Coronary artery (tissue), 2 donors: ENCODE results near the gene PARD6G.
"Not testable (repeated sequence)": the region's sequence is repeated elsewhere in the genome, so short reads cannot be mapped to it uniquely, and the experiment has no call there.

Source experiments
- DNase-seq: peaks from one replicate; pipeline ENCODE4 v3.0.0-alpha.2; 2017; ENCODE audit warnings: low spot score
- H3K27ac ChIP-seq, 2 donors: fragments of 200-600 bp; sonication (generic); one replicate each; pipeline ENCODE4 v1.5.1; 2016 to 2019
- H3K4me3 ChIP-seq: fragments of 200-600 bp; sonication (generic); 2 replicates; pipeline ENCODE4 v1.5.1; 2016; ENCODE audit warnings: mild to moderate bottlenecking, moderate library complexity
- TF ChIP-seq, protein P1 (sequence below): fragments of 200-600 bp; sonication (generic); IDR thresholded peaks from one replicate; pipeline ENCODE4 v1.5.1; 2019; ENCODE audit warnings: antibody characterized with exemption

PARD6G gene

DNA sequence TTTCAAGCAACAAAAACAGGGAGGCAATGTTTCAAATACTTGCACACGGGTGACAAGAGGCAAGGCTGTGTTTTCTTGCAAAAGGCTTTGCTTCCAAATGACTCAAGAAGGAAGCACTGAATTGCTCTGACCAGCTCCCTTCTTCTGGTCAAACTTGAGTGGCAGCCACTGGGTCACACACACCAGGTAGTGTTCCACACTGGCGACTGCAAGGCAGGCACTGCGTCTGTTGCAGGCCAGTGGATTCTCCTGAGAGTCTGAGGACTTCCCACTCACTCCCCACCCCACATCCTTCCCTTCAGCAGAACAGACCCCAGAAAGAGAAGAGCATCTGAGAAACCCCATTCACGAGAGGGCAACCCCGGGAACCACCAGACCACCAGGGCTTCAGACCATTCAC lies 19.8 kb downstream of the PARD6G start:
- no peak overlapping the region for H3K27ac ChIP-seq

DNA sequence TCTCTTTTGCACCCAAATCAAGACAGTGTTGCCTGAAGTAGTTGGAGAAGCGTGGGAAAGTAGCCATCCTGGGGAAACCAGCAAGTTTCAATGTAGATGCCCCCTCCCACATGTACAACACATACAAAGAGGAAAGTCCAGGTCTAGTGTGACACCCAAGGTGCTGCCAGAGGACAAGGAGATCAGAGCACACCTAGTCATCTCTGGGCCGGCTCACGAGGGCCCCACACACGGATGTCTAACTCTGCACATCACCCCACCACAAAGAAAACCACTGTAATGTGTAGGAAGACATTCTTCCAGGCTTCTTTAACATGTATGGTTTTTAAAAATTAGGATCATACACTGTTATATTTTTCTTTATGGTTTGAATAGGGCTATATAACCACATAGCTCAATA lies 21.6 kb downstream of the PARD6G start:
- no peak for DNase-seq
- Histone ChIP-seq H3K4me3 (no peak overlapping the region), H3K27ac (no peak overlapping the region)
- TF ChIP-seq, protein P1, sequence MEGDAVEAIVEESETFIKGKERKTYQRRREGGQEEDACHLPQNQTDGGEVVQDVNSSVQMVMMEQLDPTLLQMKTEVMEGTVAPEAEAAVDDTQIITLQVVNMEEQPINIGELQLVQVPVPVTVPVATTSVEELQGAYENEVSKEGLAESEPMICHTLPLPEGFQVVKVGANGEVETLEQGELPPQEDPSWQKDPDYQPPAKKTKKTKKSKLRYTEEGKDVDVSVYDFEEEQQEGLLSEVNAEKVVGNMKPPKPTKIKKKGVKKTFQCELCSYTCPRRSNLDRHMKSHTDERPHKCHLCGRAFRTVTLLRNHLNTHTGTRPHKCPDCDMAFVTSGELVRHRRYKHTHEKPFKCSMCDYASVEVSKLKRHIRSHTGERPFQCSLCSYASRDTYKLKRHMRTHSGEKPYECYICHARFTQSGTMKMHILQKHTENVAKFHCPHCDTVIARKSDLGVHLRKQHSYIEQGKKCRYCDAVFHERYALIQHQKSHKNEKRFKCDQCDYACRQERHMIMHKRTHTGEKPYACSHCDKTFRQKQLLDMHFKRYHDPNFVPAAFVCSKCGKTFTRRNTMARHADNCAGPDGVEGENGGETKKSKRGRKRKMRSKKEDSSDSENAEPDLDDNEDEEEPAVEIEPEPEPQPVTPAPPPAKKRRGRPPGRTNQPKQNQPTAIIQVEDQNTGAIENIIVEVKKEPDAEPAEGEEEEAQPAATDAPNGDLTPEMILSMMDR: no peak

More for the DNA sequence above, 19.8 kb downstream of the PARD6G start:
- DNase-seq: no peak
- H3K4me3 ChIP-seq: no peak overlapping the region
- TF ChIP-seq, protein P1: no peak

DNA sequence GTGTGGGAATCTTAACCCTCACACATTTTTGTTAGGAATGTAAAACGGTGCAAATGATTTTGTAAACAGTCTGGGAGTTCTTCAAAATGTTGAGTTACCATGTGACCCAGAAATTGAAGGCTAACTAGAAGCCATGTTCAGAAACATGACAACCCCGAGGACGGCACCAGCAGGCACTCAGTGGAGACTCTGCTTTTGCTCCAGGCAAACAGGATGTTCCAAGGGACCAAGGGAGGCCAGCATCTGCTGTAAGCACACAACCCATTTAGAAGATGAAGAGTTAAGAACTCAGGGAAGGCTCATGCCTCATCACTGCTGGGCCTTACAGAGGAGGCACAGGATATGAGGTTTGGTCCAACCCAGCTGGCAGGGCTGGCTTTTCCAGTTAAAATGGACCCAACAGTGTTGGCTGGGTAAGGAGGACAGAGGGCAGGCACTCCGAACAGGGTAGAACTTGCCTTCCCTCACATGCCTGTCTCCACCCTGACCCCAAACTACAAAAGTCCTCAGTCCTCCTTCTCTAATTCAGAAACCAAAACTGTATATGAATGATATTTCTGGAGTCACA lies 23.6 kb downstream of the PARD6G start:
- TF ChIP-seq, protein P1: no peak
- Histone ChIP-seq H3K4me3 (no peak overlapping the region), H3K27ac (no peak overlapping the region)
- no peak for DNase-seq

DNA sequence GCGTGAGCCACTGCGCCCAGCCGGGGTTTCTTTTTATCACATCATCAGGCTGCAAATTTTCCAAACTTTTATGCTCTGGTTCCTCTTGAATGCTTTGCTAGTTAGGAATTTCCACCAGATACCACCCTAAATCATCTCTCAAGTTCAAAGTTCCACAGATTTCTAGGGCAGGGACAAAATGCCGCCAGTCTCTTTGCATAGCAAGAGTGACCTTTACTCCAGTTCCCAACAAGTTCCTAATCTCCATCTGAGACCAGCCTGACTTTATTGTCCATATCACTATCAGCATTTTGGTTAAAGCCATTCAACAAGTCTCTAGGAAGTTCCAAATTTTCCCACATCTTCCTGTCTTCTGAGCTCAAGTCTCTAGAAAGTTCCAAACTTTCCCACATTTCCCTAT lies 27.8 kb downstream of the PARD6G start:
- DNase-seq, H3K4me3 ChIP-seq, H3K27ac ChIP-seq: not testable (repeated sequence)

DNA sequence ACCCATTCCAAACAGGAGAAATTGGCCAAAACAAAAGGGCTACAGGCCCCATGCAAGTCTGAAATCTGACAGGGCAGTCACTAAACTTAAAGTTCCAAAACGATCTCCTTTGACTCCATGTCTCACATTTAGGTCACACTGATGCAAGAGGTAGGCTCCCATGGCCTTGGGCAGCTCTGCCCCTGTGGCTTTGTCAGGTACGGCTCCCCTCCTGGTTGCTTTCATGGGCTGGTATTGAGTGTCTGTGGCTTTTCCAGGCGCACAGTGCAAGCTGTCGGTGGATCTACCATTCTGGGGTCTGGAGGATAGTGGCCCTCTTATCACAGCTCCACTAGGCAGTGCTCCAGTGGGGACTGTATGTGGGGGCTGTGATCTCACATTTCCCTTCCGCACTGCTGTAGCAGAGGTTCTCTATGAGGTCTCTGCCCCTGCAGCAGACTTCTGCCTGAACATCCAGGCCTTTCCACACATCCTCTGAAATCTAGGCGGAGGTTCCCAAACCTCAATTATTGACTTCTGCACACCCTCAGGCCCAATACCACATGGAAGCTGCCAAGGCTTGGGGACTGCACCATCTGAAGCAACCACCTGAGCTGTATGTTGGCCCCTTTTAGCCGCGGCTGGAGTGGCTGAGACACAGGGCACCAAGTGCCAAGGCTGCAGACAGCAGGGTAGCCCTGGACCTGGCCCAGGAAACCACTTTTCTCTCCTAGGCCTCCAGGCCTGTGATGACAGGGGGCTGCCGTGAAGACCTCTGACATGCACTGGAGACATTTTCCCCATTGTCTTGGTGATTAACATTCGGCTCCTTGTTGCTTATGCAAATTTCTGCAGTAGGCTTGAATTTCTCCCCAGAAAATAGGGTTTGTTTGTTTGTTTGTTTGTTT lies 28.7 kb downstream of the PARD6G start:
- TF ChIP-seq, protein P1: no peak
- Histone ChIP-seq H3K4me3 (no peak overlapping the region), H3K27ac (no peak overlapping the region)
- DNase-seq: no peak

DNA sequence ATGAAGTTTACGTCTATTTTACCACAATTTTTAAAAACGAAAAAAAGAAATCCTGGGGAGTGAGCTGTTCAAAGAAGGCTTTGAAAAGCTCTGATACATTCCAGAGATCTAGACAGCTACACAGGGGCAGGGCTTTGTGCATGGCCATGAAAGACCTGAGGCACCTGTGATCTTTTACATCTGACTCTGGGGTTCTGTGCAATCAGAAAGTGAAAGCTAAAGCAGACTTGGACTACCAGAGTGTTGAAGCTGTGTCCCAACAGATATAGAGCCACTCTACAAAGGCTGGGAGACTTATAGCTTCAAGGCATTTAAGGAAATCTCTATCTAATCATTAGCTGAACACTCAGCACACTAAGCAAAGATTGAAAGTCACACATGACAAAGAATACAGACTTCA lies 34.1 kb downstream of the PARD6G start:
- Histone ChIP-seq H3K27ac (no peak overlapping the region), H3K4me3 (no peak overlapping the region)
- TF ChIP-seq, protein P1: no peak
- no peak for DNase-seq

DNA sequence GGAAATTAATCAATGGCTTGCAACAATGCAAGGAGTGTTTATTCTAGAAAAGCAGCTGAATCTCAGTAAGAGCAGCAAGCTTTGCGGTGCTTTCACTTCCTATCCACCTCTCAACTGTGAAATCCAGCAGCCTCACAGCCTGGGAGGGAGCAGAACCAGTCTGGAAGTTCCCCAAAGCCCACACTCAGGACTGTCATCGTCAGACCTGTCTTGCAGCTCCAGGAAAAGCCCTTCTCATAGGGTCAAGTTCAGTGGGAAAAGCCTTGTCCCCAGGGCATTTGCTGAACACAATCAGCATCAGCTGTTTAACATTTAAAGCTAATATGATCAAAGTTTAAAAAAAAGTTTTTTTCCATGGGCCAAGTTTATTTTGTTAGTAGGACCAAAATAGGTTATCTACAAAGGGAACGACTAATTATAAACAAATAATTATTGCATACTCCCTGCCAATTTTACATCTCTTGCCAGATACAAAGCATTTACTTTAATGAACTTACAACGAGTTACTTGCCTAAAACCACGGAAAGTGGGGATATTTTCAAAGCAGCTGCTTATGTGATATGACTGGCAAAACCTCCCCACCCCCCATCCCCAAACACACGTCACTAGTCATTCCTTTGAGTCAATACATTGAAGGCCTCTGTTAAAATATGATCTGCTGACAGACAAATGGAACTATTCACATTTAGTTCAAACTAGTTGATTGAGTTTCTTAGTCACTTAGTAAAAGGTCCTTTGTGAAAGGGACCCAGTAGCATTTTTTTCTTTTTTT lies 36.8 kb downstream of the PARD6G start:
- no peak overlapping the region for H3K27ac ChIP-seq
- TF ChIP-seq, protein P1: no peak
- no peak for DNase-seq
- H3K4me3 ChIP-seq: no peak overlapping the region
